A549 treated with AZD9567 at 1 μM for 4 hours (cell line): Measurements from ENCODE around the gene NCAM2. TPM values are rescaled to one million over a fixed set of nuclear protein-coding genes. Genes with fewer than 3 reads are reported as not detected.

Source experiments
- total RNA-seq: library from RNA; stranded (reverse); fragments of 200-300 nt; extraction: Qiagen RNA extraction; gene quantifications from 5 replicates; pipeline ENCODE4 v1.2.3, GENCODE V29; 2022; ENCODE audit not compliant: insufficient read depth

Gene NCAM2
- not detected in 5 replicates for total RNA-seq

DNA sequence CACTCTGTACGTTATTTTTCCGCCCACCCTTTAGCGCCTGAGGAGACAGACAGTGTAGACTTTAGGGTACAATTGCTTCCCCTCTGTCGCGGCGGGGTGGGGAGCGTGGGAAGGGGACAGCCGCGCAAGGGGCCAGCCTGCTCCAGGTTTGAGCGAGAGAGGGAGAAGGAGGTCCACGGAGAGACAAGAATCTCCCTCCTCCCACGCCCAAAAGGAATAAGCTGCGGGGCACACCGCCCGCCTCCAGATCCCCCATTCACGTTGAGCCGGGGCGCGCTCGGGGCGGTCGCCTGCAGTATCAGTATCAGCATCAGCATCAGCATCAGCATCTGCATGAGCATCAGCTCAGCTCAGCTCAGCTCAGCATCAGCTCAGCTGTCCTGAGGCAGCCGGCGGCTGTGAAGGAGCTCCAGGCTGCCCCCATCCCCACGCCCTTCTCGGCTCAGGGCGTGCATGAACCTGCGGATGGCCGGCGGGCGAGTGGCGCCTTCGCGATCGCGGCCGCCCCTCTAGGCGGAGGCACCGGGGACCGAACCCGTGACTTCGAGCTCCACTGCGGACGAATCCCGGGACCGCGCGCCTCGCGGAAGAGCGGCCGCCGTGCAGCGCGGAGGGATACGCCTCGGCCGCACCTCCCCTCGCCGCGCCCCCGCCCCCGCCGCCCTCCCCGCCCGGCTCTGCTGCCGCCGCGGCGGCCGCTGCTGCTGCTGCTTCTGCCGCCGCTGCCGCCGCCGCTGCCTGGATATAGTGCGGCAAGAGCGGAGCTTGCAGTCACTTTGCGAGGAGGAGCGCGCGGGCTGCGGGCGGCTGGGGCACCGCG, at the start of gene NCAM2:
TSS of gene NCAM2 (plus strand) at position 774 of the 820 bp plus-strand sequence.

